Fibroblast of pulmonary artery (primary cell): ENCODE data around the gene FLNB.

Source experiments
- DNase-seq: peaks from one replicate; pipeline ENCODE4 v3.0.0-alpha.2; 2010; ENCODE audit warnings: low read depth
- H3K4me3 ChIP-seq: replicated peaks from 2 replicates; pipeline ENCODE4 v1.5.1; 2011; ENCODE audit warnings: low read depth, mild to moderate bottlenecking, control low read depth, low read length, moderate library complexity
- TF ChIP-seq, protein P1 (sequence below): IDR thresholded peaks from 2 replicates; pipeline ENCODE4 v1.5.1; 2011; ENCODE audit warnings: mild to moderate bottlenecking, control low read depth, low read length, inconsistent platforms; ENCODE audit errors: missing control alignments

FLNB gene

DNA sequence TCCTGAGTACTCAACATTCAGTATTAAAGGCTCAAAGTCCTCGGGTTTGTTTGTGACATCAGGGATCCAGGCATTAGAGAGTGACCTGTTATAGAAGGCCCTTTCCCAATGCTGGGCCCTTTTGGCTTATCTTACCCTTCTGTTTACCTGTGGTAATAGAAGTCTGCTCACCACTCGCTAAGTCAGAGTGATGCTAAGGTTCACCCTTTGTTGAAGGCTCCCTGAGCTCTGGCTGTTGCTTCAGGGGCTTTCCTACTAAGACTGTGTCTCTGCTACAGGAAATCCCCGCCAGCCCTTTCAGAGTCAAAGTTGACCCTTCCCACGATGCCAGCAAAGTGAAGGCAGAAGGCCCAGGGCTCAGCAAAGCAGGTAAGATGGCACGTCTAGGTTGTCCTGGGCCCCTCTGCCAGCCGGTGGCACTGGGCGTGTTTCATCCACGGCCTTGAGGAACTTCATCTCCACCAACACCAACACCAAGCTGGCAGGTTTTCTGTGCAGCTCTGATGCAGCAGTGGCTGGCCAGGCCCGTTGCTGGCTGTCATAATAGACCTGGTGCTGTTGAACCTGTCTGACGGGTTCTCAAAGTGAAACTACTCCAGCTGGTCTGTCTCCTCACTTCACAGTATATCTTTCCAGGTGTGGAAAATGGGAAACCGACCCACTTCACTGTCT is 103.4 kb downstream of the FLNB start:
- no peak for DNase-seq
- no peak overlapping the region for H3K4me3 ChIP-seq
- TF ChIP-seq, protein P1, sequence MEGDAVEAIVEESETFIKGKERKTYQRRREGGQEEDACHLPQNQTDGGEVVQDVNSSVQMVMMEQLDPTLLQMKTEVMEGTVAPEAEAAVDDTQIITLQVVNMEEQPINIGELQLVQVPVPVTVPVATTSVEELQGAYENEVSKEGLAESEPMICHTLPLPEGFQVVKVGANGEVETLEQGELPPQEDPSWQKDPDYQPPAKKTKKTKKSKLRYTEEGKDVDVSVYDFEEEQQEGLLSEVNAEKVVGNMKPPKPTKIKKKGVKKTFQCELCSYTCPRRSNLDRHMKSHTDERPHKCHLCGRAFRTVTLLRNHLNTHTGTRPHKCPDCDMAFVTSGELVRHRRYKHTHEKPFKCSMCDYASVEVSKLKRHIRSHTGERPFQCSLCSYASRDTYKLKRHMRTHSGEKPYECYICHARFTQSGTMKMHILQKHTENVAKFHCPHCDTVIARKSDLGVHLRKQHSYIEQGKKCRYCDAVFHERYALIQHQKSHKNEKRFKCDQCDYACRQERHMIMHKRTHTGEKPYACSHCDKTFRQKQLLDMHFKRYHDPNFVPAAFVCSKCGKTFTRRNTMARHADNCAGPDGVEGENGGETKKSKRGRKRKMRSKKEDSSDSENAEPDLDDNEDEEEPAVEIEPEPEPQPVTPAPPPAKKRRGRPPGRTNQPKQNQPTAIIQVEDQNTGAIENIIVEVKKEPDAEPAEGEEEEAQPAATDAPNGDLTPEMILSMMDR: no peak

DNA sequence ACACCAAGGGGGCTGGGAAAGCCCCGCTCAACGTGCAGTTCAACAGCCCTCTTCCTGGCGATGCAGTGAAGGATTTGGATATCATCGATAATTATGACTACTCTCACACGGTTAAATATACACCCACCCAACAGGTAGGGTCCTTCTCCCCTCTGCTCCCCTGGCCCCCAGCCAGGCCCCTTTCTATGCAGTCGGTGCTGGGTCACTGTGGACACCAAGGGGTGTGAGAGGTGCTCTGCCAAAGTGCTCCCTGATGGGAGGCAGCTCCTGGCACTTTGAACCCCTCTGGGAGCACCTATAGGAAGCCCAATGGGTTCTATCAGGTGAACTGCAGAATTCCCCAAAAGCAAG is 103.9 kb downstream of the FLNB start:
- DNase-seq: no peak
- H3K4me3 ChIP-seq: no peak overlapping the region
- TF ChIP-seq, protein P1: no peak

DNA sequence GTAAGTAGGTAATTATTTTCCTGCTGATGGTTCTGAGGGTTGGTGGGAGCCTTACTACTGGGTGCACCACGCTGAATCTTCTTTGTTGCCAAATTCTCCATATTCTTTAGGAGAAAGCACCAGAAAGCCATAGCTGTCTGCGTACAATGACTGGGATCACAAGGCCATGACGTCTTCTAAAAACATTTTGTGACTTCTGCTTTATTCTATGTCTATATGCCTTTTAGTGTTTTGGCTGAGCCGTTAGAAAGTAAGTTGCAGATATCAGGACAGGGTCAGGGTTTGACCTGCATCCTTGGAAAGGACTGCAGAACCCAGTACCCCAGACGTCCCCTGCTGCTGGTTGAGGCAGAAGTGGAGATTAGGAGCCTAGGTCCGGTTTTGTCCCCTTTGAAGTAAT is 107.0 kb downstream of the FLNB start:
- H3K4me3 ChIP-seq: no peak overlapping the region
- TF ChIP-seq, protein P1: no peak
- no peak for DNase-seq

GRCh38 chr3:58116161-58116955 is 108.1 kb downstream of the FLNB start:
- no peak overlapping the region for H3K4me3 ChIP-seq
- TF ChIP-seq, protein P1: no peak
- DNase-seq: no peak

GRCh38 chr3:58116985-58117384 is 108.8 kb downstream of the FLNB start:
- TF ChIP-seq, protein P1: no peak
- H3K4me3 ChIP-seq: no peak overlapping the region
- peak; percentile 14 for DNase-seq

GRCh38 chr3:58117561-58118181 is 109.4 kb downstream of the FLNB start:
- TF ChIP-seq, protein P1: no peak
- H3K4me3 ChIP-seq: no peak overlapping the region
- peak; percentile 79 for DNase-seq
